Astrocyte (in vitro differentiated cells and primary cell): ENCODE results near the gene THBS1.

Experiments used
- EZH2 ChIP-seq: IDR thresholded peaks from 2 replicates; pipeline ENCODE4 v1.6.1; 2012; ENCODE audit warnings: mild to moderate bottlenecking, low read length, inconsistent platforms; ENCODE audit not compliant: insufficient read depth
- TF ChIP-seq, protein P1 (sequence below): IDR thresholded peaks from 2 replicates; pipeline ENCODE4 v1.5.1; 2011; ENCODE audit warnings: low read depth, mild to moderate bottlenecking, inconsistent platforms, low read length, moderate library complexity; ENCODE audit not compliant: insufficient read depth

DNA sequence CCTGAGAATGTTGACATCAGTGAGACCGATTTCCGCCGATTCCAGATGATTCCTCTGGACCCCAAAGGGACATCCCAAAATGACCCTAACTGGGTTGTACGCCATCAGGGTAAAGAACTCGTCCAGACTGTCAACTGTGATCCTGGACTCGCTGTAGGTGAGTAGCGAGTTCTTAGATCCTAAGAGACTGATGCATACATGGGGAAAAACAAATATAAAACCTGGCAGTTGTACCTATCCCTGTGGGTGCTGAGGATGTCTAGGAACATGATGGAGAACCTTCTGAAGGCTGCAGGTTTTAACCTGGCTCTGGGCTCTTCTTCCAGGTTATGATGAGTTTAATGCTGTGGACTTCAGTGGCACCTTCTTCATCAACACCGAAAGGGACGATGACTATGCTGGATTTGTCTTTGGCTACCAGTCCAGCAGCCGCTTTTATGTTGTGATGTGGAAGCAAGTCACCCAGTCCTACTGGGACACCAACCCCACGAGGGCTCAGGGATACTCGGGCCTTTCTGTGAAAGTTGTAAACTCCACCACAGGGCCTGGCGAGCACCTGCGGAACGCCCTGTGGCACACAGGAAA lies 12.3 kb downstream of the THBS1 start:
- TF ChIP-seq, protein P1, sequence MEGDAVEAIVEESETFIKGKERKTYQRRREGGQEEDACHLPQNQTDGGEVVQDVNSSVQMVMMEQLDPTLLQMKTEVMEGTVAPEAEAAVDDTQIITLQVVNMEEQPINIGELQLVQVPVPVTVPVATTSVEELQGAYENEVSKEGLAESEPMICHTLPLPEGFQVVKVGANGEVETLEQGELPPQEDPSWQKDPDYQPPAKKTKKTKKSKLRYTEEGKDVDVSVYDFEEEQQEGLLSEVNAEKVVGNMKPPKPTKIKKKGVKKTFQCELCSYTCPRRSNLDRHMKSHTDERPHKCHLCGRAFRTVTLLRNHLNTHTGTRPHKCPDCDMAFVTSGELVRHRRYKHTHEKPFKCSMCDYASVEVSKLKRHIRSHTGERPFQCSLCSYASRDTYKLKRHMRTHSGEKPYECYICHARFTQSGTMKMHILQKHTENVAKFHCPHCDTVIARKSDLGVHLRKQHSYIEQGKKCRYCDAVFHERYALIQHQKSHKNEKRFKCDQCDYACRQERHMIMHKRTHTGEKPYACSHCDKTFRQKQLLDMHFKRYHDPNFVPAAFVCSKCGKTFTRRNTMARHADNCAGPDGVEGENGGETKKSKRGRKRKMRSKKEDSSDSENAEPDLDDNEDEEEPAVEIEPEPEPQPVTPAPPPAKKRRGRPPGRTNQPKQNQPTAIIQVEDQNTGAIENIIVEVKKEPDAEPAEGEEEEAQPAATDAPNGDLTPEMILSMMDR = no peak
- TF ChIP-seq EZH2 = no peak
